ENCODE measurements around the gene RAB12. TPM values are rescaled to one million over a fixed set of nuclear protein-coding genes. Genes with fewer than 3 reads are reported as not detected.

RAB12 gene
- total RNA-seq, 3 donors from 2014 or later = 13.0 to 15.4 (median 13.6) TPM

GRCh38 chr18:8603663-8604520 lies 5.3 kb upstream of the RAB12 start:
- Mint-ChIP-seq H3K27me3 (ENCODE audit: low read depth) (peaks cover 34% of the 10 kb centered on the region), H3K9me3 (no peaks in the 10 kb centered on the region), H3K4me1 (ENCODE audit: low read depth) (peaks cover 22% of the 10 kb centered on the region), H3K4me3 (peak overlapping the region; percentile 58), H3K36me3 (ENCODE audit: insufficient read depth) (no peaks in the 10 kb centered on the region)
- DNase-seq (no peak), ATAC-seq (no peak)

DNA sequence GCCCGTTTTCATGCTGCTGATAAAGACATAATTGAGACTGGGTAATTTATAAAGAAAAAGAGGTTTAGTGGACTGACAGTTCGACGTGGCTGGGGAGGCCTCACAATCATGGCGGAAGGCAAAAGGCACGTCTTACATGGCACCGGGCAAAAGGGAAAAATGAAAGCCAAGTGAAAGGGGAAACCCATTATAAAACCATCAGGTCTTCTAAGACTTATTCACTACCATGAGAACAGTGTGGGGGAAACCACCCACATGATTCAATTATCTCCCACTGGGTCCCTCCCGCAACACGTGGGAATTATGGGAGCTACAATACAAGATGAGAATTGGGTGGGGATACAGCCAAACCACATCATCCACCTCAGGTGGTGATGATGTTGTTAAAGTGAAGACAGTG lies 3.3 kb upstream of the RAB12 start:
- DNase-seq (no peak), ATAC-seq (no peak)
- no peaks in the 10 kb centered on the region for H3K36me3 Mint-ChIP-seq (ENCODE audit: insufficient read depth)
- no peaks in the 10 kb centered on the region for H3K9me3 Mint-ChIP-seq
- peaks cover 34% of the 10 kb centered on the region for H3K27me3 Mint-ChIP-seq (ENCODE audit: low read depth)
- peaks cover 28% of the 10 kb centered on the region for H3K4me1 Mint-ChIP-seq (ENCODE audit: low read depth)
- no peak overlapping the region for H3K4me3 Mint-ChIP-seq

DNA sequence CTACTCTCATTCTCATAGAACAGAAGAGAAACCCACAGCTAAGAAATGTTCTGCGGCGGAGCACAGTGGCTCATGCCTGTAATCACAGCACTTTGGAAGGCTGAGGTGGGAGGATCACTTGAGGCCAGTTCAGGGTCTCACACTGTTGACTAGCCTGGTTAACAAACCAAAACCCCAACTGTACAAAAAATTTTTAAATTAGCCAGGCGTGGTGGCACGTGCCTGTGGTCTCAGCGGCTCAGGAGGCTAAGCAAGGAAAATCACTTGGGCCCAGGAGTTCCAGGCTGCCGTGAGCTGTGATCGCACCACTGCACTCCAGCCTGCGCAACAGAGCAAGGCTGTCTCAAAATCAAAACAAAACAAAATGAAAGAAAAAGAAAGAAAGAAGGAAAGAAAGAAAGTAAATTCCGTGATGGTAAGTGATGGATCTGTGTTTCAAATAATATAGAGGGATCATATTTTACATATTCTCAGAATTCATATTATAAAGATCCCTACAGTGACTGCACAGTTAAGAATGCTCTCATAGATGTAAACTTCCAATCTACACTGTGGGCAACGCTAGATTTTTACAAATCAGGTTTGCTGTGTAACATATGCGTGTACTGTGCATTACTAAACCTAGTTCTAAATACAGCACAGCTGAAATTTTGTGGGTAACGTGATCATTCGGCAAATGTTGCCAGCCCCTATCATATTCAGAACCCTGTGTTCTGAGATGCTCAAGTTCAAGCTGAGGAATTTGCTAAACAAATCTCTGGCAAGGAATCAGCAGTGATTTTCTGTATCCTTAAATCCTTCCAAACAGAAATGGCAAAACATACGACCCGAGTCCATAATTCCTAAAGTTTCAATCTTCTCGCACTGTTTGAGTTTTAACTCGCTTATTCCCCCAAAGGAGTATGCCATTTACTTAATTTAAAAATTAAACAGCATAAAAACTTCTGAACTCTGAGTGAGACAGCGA lies 1.2 kb upstream of the RAB12 start:
- DNase-seq (no peak), ATAC-seq (no peak)
- H3K4me3 Mint-ChIP-seq = peak overlapping the region; percentile 94
- peaks cover 22% of the 10 kb centered on the region for H3K27me3 Mint-ChIP-seq (ENCODE audit: low read depth)
- peaks cover 4% of the 10 kb centered on the region for H3K36me3 Mint-ChIP-seq (ENCODE audit: insufficient read depth)
- no peaks in the 10 kb centered on the region for H3K9me3 Mint-ChIP-seq
- H3K4me1 Mint-ChIP-seq (ENCODE audit: low read depth) = peaks cover 44% of the 10 kb centered on the region

DNA sequence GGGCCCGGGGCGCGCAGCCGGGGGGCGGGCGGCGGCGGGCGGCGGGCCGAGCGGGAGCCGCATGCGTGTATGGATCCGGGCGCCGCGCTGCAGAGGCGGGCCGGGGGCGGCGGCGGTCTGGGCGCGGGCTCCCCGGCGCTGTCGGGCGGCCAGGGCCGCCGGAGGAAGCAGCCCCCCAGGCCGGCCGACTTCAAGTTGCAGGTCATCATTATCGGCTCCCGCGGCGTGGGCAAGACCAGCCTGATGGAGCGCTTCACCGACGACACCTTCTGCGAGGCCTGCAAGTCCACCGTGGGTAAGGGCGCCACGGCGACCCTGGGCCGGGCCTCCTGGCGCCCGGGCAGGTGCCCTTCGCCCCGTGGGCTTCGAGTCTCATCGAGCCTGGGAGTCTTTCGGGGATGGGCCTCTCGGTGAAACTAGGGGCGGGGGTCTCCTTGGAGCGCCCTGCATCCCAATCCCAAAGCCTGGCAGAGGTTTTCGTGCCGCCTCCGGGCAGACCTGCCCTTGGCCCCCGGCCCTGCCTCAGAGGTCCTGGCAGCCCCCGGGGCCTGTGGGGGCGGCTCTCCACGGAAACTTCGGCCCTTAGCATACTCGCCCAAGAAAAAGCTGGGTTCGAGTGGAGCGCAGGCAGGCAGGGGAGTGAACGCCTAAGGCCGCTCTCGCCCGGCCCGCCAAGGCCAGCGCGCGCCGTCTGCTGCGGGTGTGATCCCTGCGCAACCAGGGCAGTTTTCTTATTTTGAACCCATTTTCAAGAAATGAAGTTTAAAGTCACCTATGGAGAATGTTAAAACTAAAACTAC lies 622 bp downstream of the RAB12 start:
- Mint-ChIP-seq H3K4me3 (peak overlapping the region; percentile 93), H3K27me3 (ENCODE audit: low read depth) (peaks cover 11% of the 10 kb centered on the region), H3K36me3 (ENCODE audit: insufficient read depth) (peaks cover 6% of the 10 kb centered on the region), H3K4me1 (ENCODE audit: low read depth) (peaks cover 52% of the 10 kb centered on the region), H3K9me3 (no peaks in the 10 kb centered on the region)
- ATAC-seq = peak; percentile 29 to 31
- DNase-seq = peak; percentile 9

DNA sequence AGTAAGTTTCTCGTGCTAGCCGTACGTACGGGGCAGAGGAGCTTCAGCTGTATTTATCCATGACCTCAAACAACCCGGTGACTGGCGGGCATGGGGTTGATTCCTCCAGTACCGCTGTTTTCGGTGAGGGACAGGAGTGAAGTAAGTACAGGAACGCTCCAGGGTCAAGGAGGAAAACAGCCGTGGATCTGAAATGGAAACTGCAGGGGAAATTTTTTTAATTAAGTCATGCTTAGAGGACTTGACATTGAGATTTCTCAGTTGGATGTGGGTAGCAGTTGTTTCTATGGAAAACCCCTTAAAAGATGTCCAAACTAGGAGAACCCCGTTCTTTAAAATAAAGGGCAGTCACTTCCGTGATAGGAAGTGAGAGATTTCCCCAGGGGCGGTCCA lies 1.2 kb downstream of the RAB12 start:
- H3K36me3 Mint-ChIP-seq (ENCODE audit: insufficient read depth) = peaks cover 6% of the 10 kb centered on the region
- H3K4me1 Mint-ChIP-seq (ENCODE audit: low read depth) = peaks cover 56% of the 10 kb centered on the region
- no peak for DNase-seq
- H3K9me3 Mint-ChIP-seq = no peaks in the 10 kb centered on the region
- peak overlapping the region; percentile 93 for H3K4me3 Mint-ChIP-seq
- peaks cover 11% of the 10 kb centered on the region for H3K27me3 Mint-ChIP-seq (ENCODE audit: low read depth)
- ATAC-seq = no peak

GRCh38 chr18:8611916-8612576 lies 2.8 kb downstream of the RAB12 start:
- peak overlapping the region; percentile 93 for H3K4me3 Mint-ChIP-seq
- no peak for DNase-seq
- H3K9me3 Mint-ChIP-seq = no peaks in the 10 kb centered on the region
- H3K36me3 Mint-ChIP-seq (ENCODE audit: insufficient read depth) = peaks cover 9% of the 10 kb centered on the region
- H3K4me1 Mint-ChIP-seq (ENCODE audit: low read depth) = peaks cover 67% of the 10 kb centered on the region
- ATAC-seq = no peak
- peaks cover 5% of the 10 kb centered on the region for H3K27me3 Mint-ChIP-seq (ENCODE audit: low read depth)

- Mint-ChIP-seq H3K4me3 (no peak overlapping the region), H3K4me1 (ENCODE audit: low read depth) (peaks cover 74% of the 10 kb centered on the region), H3K9me3 (no peaks in the 10 kb centered on the region), H3K36me3 (ENCODE audit: insufficient read depth) (peaks cover 11% of the 10 kb centered on the region), H3K27me3 (ENCODE audit: low read depth) (no peaks in the 10 kb centered on the region)
- no peak for ATAC-seq
- DNase-seq = no peak
Measured at GRCh38 chr18:8614875-8615274, 5.6 kb downstream of the RAB12 start.

DNA sequence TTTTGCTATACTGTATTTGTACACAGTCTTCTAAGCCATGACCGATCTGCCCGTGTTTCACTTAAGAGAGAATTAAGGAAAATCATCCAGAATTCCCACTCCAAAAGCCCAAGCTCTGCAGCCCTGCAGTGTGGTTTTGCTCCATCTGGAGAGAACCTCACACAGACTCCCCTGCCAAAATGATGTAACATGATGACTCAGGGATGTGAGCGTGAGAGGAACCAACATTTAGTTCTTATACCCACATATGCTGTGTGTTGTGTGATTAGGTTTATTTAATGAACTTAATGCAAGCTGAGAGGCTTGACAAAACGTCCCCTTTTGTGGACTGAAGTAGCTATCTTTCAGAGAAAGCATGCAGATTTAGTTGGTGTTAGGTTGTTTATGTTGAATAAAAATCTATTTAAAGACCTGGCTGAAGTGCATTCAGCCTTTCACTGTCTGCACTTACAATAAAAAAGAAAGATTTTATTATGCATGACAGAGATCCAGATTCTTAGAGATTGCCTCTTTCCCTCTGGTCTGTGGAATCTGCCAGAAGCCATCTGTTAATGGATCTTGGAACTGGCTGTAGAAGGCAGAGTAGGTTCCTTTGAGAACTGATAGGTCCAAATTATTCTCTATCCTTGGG lies 6.3 kb downstream of the RAB12 start:
- Mint-ChIP-seq H3K4me3 (no peak overlapping the region), H3K27me3 (ENCODE audit: low read depth) (no peaks in the 10 kb centered on the region), H3K36me3 (ENCODE audit: insufficient read depth) (peaks cover 12% of the 10 kb centered on the region), H3K9me3 (no peaks in the 10 kb centered on the region), H3K4me1 (ENCODE audit: low read depth) (peaks cover 77% of the 10 kb centered on the region)
- DNase-seq (no peak), ATAC-seq (no peak)

DNA sequence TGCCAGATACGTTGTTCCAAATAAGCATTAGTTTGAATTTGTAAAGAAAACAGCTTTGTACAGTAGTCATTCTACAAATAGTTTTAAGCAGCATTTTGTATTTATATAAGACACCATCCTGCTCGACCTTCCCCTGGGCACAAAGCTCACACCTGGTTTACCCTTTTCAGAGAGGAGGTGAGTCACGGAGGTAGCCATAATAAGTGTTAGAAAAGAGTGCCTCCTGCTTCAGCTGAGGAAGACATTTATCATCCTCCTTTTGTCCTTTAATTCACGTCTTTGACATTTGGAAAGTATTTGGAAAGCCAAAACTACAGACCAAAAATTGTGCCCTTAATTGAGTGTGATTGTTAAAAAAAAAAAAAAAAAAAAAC lies 6.8 kb downstream of the RAB12 start:
- DNase-seq = no peak

DNA sequence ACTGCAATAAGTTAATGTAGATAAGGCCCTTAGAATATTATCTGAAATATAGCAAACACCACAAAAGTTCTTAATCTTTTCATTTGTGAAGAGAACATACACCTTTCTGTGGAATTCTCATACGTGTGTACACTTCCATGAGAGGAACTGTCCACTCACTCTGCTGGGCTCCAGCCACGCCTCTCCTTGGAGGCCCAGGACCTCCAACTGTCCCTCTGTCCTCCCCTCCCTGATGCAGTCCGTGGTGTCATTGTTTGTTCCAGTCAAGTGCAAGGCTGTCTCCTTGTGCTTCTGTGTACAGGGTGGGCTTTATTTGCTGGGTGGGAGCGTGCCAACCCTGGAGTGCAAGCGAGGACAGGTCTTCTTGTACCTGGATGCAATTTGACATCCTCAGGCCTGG lies 8.7 kb downstream of the RAB12 start:
- Mint-ChIP-seq H3K27me3 (ENCODE audit: low read depth) (no peaks in the 10 kb centered on the region), H3K9me3 (peaks cover 11% of the 10 kb centered on the region), H3K4me3 (no peak overlapping the region), H3K36me3 (ENCODE audit: insufficient read depth) (peaks cover 27% of the 10 kb centered on the region), H3K4me1 (ENCODE audit: low read depth) (peaks cover 78% of the 10 kb centered on the region)
- DNase-seq (no peak), ATAC-seq (no peak)

More for the DNA sequence above, 6.8 kb downstream of the RAB12 start:
- ATAC-seq = no peak
- peaks cover 15% of the 10 kb centered on the region for H3K36me3 Mint-ChIP-seq (ENCODE audit: insufficient read depth)
- no peaks in the 10 kb centered on the region for H3K27me3 Mint-ChIP-seq (ENCODE audit: low read depth)
- H3K4me1 Mint-ChIP-seq (ENCODE audit: low read depth) = peaks cover 78% of the 10 kb centered on the region
- no peaks in the 10 kb centered on the region for H3K9me3 Mint-ChIP-seq
- H3K4me3 Mint-ChIP-seq = no peak overlapping the region

- H3K36me3 Mint-ChIP-seq (ENCODE audit: insufficient read depth) = peaks cover 26% of the 10 kb centered on the region
- peaks cover 78% of the 10 kb centered on the region for H3K4me1 Mint-ChIP-seq (ENCODE audit: low read depth)
- H3K9me3 Mint-ChIP-seq = peaks cover 11% of the 10 kb centered on the region
- H3K4me3 Mint-ChIP-seq = no peak overlapping the region
- no peak for ATAC-seq
- H3K27me3 Mint-ChIP-seq (ENCODE audit: low read depth) = no peaks in the 10 kb centered on the region
- DNase-seq = no peak
Measured at GRCh38 chr18:8619041-8619440, 9.8 kb downstream of the RAB12 start.

GRCh38 chr18:8619835-8620577 lies 10.8 kb downstream of the RAB12 start:
- Mint-ChIP-seq H3K4me3 (no peak overlapping the region), H3K9me3 (peaks cover 11% of the 10 kb centered on the region), H3K4me1 (ENCODE audit: low read depth) (peaks cover 75% of the 10 kb centered on the region), H3K27me3 (ENCODE audit: low read depth) (no peaks in the 10 kb centered on the region), H3K36me3 (ENCODE audit: insufficient read depth) (peaks cover 29% of the 10 kb centered on the region)
- DNase-seq = no peak
- ATAC-seq = no peak

- ATAC-seq (peak in 1 of 2 donors; percentile 31), DNase-seq (no peak)
- Mint-ChIP-seq H3K36me3 (ENCODE audit: insufficient read depth) (peaks cover 37% of the 10 kb centered on the region), H3K4me3 (no peak overlapping the region), H3K9me3 (peaks cover 11% of the 10 kb centered on the region), H3K27me3 (ENCODE audit: low read depth) (no peaks in the 10 kb centered on the region), H3K4me1 (ENCODE audit: low read depth) (peaks cover 69% of the 10 kb centered on the region)
Measured at GRCh38 chr18:8620845-8621244, 11.6 kb downstream of the RAB12 start.
